Renal cortical epithelial cell (primary cell): ENCODE results near the gene PALM2AKAP2. TPM values are rescaled to one million over a fixed set of nuclear protein-coding genes. Genes with fewer than 3 reads are reported as not detected.
"Not testable (repeated sequence)": the region's sequence is repeated elsewhere in the genome, so short reads cannot be mapped to it uniquely, and the experiment has no call there.

ENCODE experiments used
- DNase-seq: peaks from one replicate; pipeline ENCODE4 v3.0.0-alpha.2; 2011; ENCODE audit warnings: low read depth
- total RNA-seq: library from RNA; depleted of rRNA; stranded (reverse); fragments of >200 nt; gene quantifications from 2 replicates; pipeline ENCODE4 v1.2.3, GENCODE V29; 2014

The PALM2AKAP2 gene
- total RNA-seq, 1 donor from 2014 or later: 20.4 TPM

GRCh38 chr9:109802491-109802890, 22.5 kb downstream of the PALM2AKAP2 start:
- DNase-seq: no peak

- DNase-seq: no peak
These were observed 25.1 kb downstream of the PALM2AKAP2 start for GRCh38 chr9:109805050-109805449.

DNA sequence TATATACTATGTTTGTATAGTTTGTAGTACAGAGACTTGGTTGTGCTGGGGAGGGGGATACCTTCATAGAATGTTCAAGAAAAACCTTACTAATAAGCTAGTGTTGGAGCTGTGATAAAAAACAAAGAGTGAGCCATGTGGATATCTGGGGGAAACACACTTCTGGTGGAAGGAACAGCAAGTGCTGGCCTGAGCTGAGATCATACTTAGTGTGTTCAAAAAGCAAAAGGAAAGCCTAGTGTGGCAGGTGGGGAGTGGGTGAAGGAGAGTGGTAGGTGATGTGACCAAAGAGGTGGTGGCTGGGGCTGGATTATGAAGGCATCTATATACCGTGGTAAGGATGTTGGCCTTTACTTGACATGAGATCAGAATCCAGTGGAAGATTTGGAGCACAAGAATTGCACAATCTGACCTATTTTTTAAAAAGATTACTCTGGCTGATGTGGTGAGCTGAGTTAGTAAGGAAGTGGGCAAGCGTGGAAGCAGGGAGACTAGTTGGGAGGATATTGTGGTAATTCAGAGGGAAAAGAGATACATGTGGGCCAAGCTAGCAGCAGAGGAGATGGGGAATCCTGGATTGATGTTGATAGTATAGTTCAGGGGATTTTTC, 26.6 kb downstream of the PALM2AKAP2 start:
- DNase-seq: peak; percentile 54

DNA sequence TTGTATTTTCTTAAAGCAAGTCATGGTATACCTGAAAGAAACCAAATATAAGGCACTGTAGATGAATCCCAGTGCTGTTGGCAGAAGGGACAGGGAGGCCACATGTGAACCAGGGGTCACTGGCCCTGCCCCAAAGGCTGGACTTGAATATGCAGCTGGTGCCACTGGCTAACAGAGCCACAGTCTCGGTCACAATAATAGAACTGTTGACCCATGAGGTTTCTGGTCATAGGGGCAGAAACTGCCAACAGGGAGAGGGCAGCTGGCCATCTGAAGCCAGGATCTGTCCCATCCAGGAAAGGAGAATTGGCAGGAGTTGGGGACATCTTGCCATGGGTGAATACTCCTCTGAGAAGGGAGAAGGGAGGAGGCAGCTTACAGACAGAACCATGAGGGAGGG, 31.9 kb downstream of the PALM2AKAP2 start:
- no peak for DNase-seq

- no peak for DNase-seq
These were observed 32.3 kb downstream of the PALM2AKAP2 start for GRCh38 chr9:109812331-109812730.

DNA sequence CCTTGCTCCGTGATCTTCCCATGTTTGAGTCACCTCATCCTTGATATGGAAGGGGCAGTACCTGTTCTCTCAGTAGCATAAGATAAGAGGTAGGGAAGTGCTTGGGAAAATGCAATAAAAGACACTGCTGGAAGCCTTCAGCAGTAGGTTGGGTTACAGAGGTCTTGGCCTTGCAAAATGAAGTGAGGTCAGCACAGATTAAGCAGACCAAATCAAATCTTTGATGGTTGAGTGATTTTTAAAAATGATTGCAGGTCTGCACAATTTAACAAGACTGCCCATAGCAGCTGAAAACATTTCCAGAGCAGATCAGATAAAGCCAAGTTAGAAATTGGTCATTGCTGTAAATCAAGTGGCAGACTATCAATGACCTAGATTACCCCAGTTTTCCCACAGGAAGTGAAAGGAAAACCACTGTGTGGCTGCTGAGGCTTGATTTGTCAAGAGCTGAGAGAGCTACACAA, 32.9 kb downstream of the PALM2AKAP2 start:
- DNase-seq: peak; percentile 62

- DNase-seq: peak; percentile 29
These were observed 33.3 kb downstream of the PALM2AKAP2 start for GRCh38 chr9:109813303-109813702.

GRCh38 chr9:109813829-109814228, 33.8 kb downstream of the PALM2AKAP2 start:
- DNase-seq: no peak

- peak; percentile 66 for DNase-seq
These were observed 35.5 kb downstream of the PALM2AKAP2 start for GRCh38 chr9:109815366-109815947.

DNA sequence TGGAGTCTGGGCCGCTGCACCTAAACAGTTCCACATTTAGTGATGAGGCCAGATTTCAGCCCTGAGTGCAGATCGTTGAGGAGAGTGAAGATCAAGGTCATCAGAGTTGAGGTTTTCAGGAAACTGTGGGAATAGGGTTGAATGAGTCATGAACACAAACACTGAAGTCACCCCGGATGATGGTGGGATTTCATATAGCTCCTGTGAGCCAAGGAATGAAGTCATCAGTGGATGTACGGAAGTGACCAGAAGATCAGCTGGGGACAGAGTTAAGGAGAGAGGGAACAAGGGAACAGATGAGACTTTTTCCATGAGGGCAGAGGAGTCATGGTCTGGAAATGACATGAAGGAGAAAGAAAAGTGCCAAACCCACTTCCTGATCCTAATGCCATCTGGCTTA, 36.5 kb downstream of the PALM2AKAP2 start:
- DNase-seq: peak; percentile 95

GRCh38 chr9:109817146-109817845, 37.3 kb downstream of the PALM2AKAP2 start:
- DNase-seq: no peak

GRCh38 chr9:109817846-109818472, 38.0 kb downstream of the PALM2AKAP2 start:
- peak; percentile 92 for DNase-seq

DNA sequence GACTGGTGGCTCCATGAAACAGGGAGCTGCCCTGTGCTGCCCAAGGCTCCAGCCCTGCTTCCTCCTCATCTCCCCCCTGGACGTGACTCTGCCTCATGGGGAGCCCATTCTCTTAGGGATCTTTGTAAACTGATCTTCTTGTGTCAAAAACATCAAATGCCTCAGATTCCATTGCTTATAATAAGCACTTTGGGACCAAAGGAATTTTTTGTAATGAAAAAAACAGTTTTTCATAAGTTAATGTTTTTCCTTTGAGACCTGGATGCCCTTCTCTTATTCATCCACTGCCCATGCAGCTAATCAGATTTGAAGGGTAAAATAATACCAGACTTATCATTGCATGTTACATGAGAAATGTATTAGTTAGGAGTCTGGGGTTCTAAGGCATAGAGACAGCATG, 41.7 kb downstream of the PALM2AKAP2 start:
- no peak for DNase-seq

- DNase-seq: not testable (repeated sequence)
These were observed 45.4 kb downstream of the PALM2AKAP2 start for GRCh38 chr9:109825383-109825782.

DNA sequence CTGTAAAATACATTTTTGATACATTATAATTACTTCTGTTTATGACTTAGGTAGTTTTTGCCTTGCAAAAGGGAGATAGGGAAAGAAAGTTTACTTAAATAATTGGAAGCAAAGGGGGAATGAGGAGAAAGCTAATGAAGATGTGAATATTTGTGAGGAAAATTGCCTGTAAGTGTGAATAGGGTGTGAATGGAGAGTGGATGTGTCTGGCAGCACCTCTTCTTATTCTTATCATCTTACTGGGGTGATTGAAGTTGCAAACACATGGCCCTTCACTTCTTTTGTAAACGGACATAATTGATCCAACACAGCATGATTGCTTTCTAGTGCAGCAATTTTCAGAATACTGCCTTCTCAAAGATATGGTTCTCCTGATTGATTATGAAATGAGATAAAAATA, 46.6 kb downstream of the PALM2AKAP2 start:
- no peak for DNase-seq

DNA sequence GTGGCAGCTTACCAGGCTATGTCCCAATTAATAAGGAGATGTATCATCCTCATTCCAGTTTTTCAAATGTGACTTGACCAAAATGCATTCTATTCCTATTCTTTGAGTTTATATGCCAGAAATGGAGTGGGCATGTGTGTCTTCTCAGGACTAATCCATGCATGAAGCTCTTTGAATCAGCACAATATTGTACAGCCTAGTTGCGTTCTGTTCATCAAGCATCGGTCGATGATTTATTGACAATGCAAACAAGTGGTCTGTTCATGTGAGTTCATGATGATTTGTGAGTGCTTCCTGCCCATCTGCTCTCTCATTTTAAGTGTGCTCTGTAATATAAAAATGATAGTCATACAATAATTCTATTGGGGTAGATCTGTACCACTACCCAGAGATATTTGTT, 48.3 kb downstream of the PALM2AKAP2 start:
- DNase-seq: no peak
